GM23248 (cell line): Measurements from ENCODE around the gene AAMDC.

ENCODE experiments used
- EZH2 ChIP-seq: fragments of 200-600 bp; sonication (generic); IDR thresholded peaks from 2 replicates; pipeline ENCODE4 v1.6.1; 2018; ENCODE audit warnings: antibody characterized with exemption, mild to moderate bottlenecking; ENCODE audit not compliant: insufficient read depth, poor library complexity, severe bottlenecking
- EZH2phosphoT487 ChIP-seq: fragments of 200-600 bp; sonication (generic); IDR thresholded peaks from 2 replicates; pipeline ENCODE4 v1.6.1; 2018; ENCODE audit warnings: antibody characterized with exemption, moderate library complexity, mild to moderate bottlenecking, low read depth; ENCODE audit not compliant: insufficient read depth

DNA sequence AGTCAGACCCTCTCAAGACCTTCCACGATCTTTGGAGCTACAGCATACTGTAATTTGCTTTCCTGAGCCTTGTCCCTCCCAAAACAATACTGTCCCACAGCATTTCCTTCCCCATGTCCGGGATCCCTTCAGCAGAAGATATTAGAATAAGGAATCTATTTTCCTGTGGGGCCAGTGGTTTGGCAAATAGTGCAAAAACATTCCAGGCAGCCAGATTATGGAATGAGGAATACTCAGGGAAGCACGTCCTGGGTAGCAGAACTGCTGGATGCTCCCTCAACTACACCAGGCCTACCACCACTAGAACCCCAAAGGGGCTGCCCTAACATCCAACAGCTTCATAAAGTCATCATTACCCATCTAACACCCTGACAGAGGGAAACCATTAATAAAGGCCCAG, 61.5 kb downstream of the AAMDC start:
- no peak for TF ChIP-seq EZH2
- no peak for TF ChIP-seq EZH2phosphoT487
